GM19035 (cell line): ENCODE measurements around the gene JDP2.
A peak's percentile ranks its signal among the peaks of the same experiment; 100 is the strongest.

ENCODE experiments used
- ATAC-seq: cut with Tn5 transposase; IDR thresholded peaks from one replicate; pipeline ENCODE4 v1.9.1; 2021; ENCODE audit not compliant: unreplicated experiment

The JDP2 gene

GRCh38 chr14:75479770-75480600 is 52.2 kb downstream of the JDP2 start:
- peak; percentile 64 for ATAC-seq

- no peak for ATAC-seq
Measured at GRCh38 chr14:75482366-75482765, 54.5 kb downstream of the JDP2 start.

GRCh38 chr14:75484711-75485429 is 57.0 kb downstream of the JDP2 start:
- ATAC-seq = no peak

GRCh38 chr14:75486318-75486717 is 58.5 kb downstream of the JDP2 start:
- no peak for ATAC-seq

- no peak for ATAC-seq
Measured at GRCh38 chr14:75487155-75487671, 59.4 kb downstream of the JDP2 start.

- no peak for ATAC-seq
Measured at GRCh38 chr14:75489480-75489837, 61.6 kb downstream of the JDP2 start.

GRCh38 chr14:75491376-75491978 is 63.7 kb downstream of the JDP2 start:
- no peak for ATAC-seq

GRCh38 chr14:75492832-75493591 is 65.2 kb downstream of the JDP2 start:
- no peak for ATAC-seq

GRCh38 chr14:75493592-75494087 is 65.8 kb downstream of the JDP2 start:
- ATAC-seq = no peak

- ATAC-seq = no peak
Measured at GRCh38 chr14:75494896-75495295, 67.1 kb downstream of the JDP2 start.

GRCh38 chr14:75495399-75495798 is 67.6 kb downstream of the JDP2 start:
- ATAC-seq = no peak

GRCh38 chr14:75495882-75496281 is 68.1 kb downstream of the JDP2 start:
- no peak for ATAC-seq

GRCh38 chr14:75496755-75497154 is 68.9 kb downstream of the JDP2 start:
- no peak for ATAC-seq

- ATAC-seq = peak; percentile 46
Measured at GRCh38 chr14:75497191-75497590, 69.4 kb downstream of the JDP2 start.

- no peak for ATAC-seq
Measured at GRCh38 chr14:75497701-75498100, 69.9 kb downstream of the JDP2 start.

- no peak for ATAC-seq
Measured at GRCh38 chr14:75499084-75499875, 71.5 kb downstream of the JDP2 start.

- ATAC-seq = no peak
Measured at GRCh38 chr14:75501080-75501479, 73.3 kb downstream of the JDP2 start.

- ATAC-seq = no peak
Measured at GRCh38 chr14:75504411-75504810, 76.6 kb downstream of the JDP2 start.

GRCh38 chr14:75506930-75507329 is 79.1 kb downstream of the JDP2 start:
- no peak for ATAC-seq

GRCh38 chr14:75510547-75510946 is 82.7 kb downstream of the JDP2 start:
- no peak for ATAC-seq
